WERI-Rb-1 (cell line): ENCODE results near the gene RAB11FIP5.

Source experiments
- DNase-seq: peaks from one replicate; pipeline ENCODE4 v3.0.0-alpha.2; 2020
- H3K27ac ChIP-seq: fragments of 250-450 bp; sonication (Bioruptor Pico); 2 replicates; pipeline ENCODE4 v1.5.1; 2020; ENCODE audit warnings: mild to moderate bottlenecking, moderate library complexity
- H3K27me3 ChIP-seq: fragments of 250-450 bp; sonication (Bioruptor Pico); 2 replicates; pipeline ENCODE4 v1.5.1; 2021; ENCODE audit warnings: mild to moderate bottlenecking, low read depth, moderate library complexity; ENCODE audit not compliant: insufficient read depth, severe bottlenecking
- H3K36me3 ChIP-seq: fragments of 250-450 bp; sonication (Bioruptor Pico); 2 replicates; pipeline ENCODE4 v1.5.1; 2020; ENCODE audit warnings: mild to moderate bottlenecking, moderate library complexity
- H3K4me3 ChIP-seq: 2 replicates; pipeline ENCODE4 v1.5.1; 2011; ENCODE audit warnings: low read depth, mild to moderate bottlenecking, control low read depth, low read length
- H3K9me3 ChIP-seq: fragments of 250-450 bp; sonication (Bioruptor Pico); 2 replicates; pipeline ENCODE4 v1.5.1; 2021; ENCODE audit warnings: mild to moderate bottlenecking, moderate library complexity; ENCODE audit not compliant: severe bottlenecking
- TF ChIP-seq, protein P1 (sequence below): IDR thresholded peaks from 2 replicates; pipeline ENCODE4 v1.5.1; 2011; ENCODE audit warnings: low read depth, mild to moderate bottlenecking, control low read depth, inconsistent platforms, low read length

The RAB11FIP5 gene

GRCh38 chr2:73107211-73107926 is 5.4 kb downstream of the RAB11FIP5 start:
- no peaks in the 10 kb centered on the region for H3K9me3 ChIP-seq
- no peak overlapping the region for H3K27ac ChIP-seq
- H3K4me3 ChIP-seq = no peak overlapping the region
- DNase-seq = no peak
- H3K27me3 ChIP-seq = no peaks in the 10 kb centered on the region
- peaks cover 2% of the 10 kb centered on the region; the same call in 1 of the 2 replicates for H3K36me3 ChIP-seq
- TF ChIP-seq, protein P1, sequence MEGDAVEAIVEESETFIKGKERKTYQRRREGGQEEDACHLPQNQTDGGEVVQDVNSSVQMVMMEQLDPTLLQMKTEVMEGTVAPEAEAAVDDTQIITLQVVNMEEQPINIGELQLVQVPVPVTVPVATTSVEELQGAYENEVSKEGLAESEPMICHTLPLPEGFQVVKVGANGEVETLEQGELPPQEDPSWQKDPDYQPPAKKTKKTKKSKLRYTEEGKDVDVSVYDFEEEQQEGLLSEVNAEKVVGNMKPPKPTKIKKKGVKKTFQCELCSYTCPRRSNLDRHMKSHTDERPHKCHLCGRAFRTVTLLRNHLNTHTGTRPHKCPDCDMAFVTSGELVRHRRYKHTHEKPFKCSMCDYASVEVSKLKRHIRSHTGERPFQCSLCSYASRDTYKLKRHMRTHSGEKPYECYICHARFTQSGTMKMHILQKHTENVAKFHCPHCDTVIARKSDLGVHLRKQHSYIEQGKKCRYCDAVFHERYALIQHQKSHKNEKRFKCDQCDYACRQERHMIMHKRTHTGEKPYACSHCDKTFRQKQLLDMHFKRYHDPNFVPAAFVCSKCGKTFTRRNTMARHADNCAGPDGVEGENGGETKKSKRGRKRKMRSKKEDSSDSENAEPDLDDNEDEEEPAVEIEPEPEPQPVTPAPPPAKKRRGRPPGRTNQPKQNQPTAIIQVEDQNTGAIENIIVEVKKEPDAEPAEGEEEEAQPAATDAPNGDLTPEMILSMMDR = no peak

GRCh38 chr2:73106791-73107190 is 6.0 kb downstream of the RAB11FIP5 start:
- Histone ChIP-seq H3K27me3 (no peaks in the 10 kb centered on the region), H3K27ac (no peak overlapping the region), H3K36me3 (peaks cover 2% of the 10 kb centered on the region; the same call in 1 of the 2 replicates), H3K9me3 (no peaks in the 10 kb centered on the region), H3K4me3 (no peak overlapping the region)
- TF ChIP-seq, protein P1 = no peak
- DNase-seq = no peak

- no peak for DNase-seq
- Histone ChIP-seq H3K4me3 (no peak overlapping the region), H3K9me3 (no peaks in the 10 kb centered on the region), H3K36me3 (peaks cover 2% of the 10 kb centered on the region; the same call in 1 of the 2 replicates), H3K27me3 (no peaks in the 10 kb centered on the region), H3K27ac (no peak overlapping the region)
- TF ChIP-seq, protein P1 = no peak
These were observed 7.2 kb downstream of the RAB11FIP5 start for GRCh38 chr2:73105511-73105971.

DNA sequence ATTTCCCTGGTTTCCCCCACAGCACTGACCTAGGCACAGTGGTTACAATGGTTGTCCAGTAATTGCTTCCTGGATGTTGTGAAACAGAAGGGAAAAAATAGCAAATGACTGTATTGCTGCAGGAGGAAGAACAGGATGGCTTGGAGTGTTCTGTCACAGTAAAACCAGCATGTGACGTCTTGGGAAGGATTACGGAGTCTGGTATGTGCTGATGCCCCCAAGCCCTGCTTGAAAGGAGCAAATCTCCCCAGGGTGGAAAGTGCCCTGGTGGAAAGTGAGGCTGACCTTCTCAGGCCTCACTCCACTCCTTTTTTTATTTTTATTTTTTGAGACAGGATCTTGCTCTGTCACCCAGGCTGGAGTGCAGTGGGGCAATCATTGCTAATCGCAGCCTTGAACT is 7.8 kb downstream of the RAB11FIP5 start:
- Histone ChIP-seq H3K36me3 (peaks cover 2% of the 10 kb centered on the region; the same call in 1 of the 2 replicates), H3K27me3 (no peaks in the 10 kb centered on the region), H3K4me3 (no peak overlapping the region), H3K27ac (no peak overlapping the region), H3K9me3 (no peaks in the 10 kb centered on the region)
- TF ChIP-seq, protein P1 = no peak
- DNase-seq = no peak

DNA sequence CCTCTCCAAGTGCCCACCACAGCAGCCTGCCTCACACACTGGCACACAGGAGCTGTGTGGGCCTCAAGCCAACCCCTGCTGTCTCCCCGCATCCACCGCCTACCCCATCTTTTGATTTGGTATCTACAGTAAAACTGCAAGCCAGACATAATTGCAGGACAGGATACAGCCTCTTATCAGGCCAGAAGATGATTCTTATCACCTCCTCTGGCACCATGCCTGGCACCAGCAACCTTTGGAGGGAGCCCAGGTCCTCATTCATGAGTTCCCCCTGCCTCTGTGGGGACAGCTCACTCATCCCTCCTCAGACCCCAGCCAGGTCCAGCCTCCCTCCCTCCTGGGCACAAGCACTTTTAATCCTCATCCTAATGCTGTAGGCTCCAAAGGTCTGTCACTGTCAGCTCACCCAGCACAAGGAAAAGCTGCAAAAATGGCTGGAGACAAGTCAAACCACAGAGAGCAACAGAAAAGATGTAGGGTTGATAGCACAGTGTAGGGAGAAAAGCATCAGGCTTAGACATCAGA is 9.7 kb downstream of the RAB11FIP5 start:
- peak; percentile 53 for DNase-seq
- Histone ChIP-seq H3K36me3 (peaks cover 2% of the 10 kb centered on the region; the same call in 1 of the 2 replicates), H3K27me3 (no peaks in the 10 kb centered on the region), H3K27ac (no peak overlapping the region), H3K9me3 (no peaks in the 10 kb centered on the region), H3K4me3 (no peak overlapping the region)
- TF ChIP-seq, protein P1 = no peak
